IPS DF 4.7 (cell line): ENCODE data around the gene GFI1B.

ENCODE experiments used
- DNase-seq: peaks from one replicate; pipeline ENCODE4 v3.0.0-alpha.2; 2013; ENCODE audit warnings: low spot score; ENCODE audit errors: extremely low read depth

Gene GFI1B

GRCh38 chr9:132978451-132979131, at the start of gene GFI1B:
Gene GFI1B (plus strand): TSS chr9:132978694. CDS start chr9:132986679, 7,985 bp downstream.
- no peak for DNase-seq

GRCh38 chr9:132931178-132931735, 47.2 kb upstream of the GFI1B start:
- DNase-seq, result no peak

- DNase-seq, result no peak
Measured at GRCh38 chr9:132935026-132935425, 43.5 kb upstream of the GFI1B start.

GRCh38 chr9:132937463-132937901, 41.0 kb upstream of the GFI1B start:
- no peak for DNase-seq

- DNase-seq, result no peak
Measured at GRCh38 chr9:132939169-132939568, 39.3 kb upstream of the GFI1B start.

GRCh38 chr9:132942541-132943182, 35.8 kb upstream of the GFI1B start:
- no peak for DNase-seq

- DNase-seq, result no peak
Measured at GRCh38 chr9:132943651-132944293, 34.7 kb upstream of the GFI1B start.

GRCh38 chr9:132944294-132945185, 34.0 kb upstream of the GFI1B start, which contains the start of gene TSC1:
Gene TSC1 (minus strand): TSS chr9:132944616. CDS start chr9:132928872, 15,744 bp downstream.
- DNase-seq, result peak; percentile 49

- DNase-seq, result no peak
Measured at GRCh38 chr9:132945186-132946130, 33.0 kb upstream of the GFI1B start.

GRCh38 chr9:132946211-132946610, 32.3 kb upstream of the GFI1B start:
- DNase-seq, result no peak

- DNase-seq, result no peak
Measured at GRCh38 chr9:132946631-132947295, 31.7 kb upstream of the GFI1B start.

GRCh38 chr9:132947756-132948155, 30.7 kb upstream of the GFI1B start:
- no peak for DNase-seq

GRCh38 chr9:132948482-132949050, 29.9 kb upstream of the GFI1B start:
- no peak for DNase-seq

GRCh38 chr9:132949709-132950108, 28.8 kb upstream of the GFI1B start:
- no peak for DNase-seq

GRCh38 chr9:132955123-132955522, 23.4 kb upstream of the GFI1B start:
- no peak for DNase-seq

- DNase-seq, result no peak
Measured at GRCh38 chr9:132955768-132956167, 22.7 kb upstream of the GFI1B start.

GRCh38 chr9:132957805-132958204, 20.7 kb upstream of the GFI1B start:
- no peak for DNase-seq

GRCh38 chr9:132961002-132961401, 17.5 kb upstream of the GFI1B start:
- no peak for DNase-seq

- no peak for DNase-seq
Measured at GRCh38 chr9:132965478-132965877, 13.0 kb upstream of the GFI1B start.
